T-helper 1 cell (primary cell): ENCODE data around the gene NT5DC1.
"Not testable (repeated sequence)": the region's sequence is repeated elsewhere in the genome, so short reads cannot be mapped to it uniquely, and the experiment has no call there.

Experiments
- DNase-seq, 5 donors: peaks; one replicate each; pipeline ENCODE4 v3.0.0-alpha.2; 2012 to 2020

The NT5DC1 gene

GRCh38 chr6:116280161-116280932, 179.7 kb downstream of the NT5DC1 start:
- no peak for DNase-seq

- no peak for DNase-seq
Measured at GRCh38 chr6:116280933-116281316, 180.3 kb downstream of the NT5DC1 start.

- DNase-seq = no peak
Measured at GRCh38 chr6:116282698-116283097, 182.0 kb downstream of the NT5DC1 start.

- DNase-seq = no peak
Measured at GRCh38 chr6:116283191-116283590, 182.5 kb downstream of the NT5DC1 start.

- not testable (repeated sequence) for DNase-seq
Measured at GRCh38 chr6:116284984-116285383, 184.3 kb downstream of the NT5DC1 start.

GRCh38 chr6:116286773-116287358, 186.2 kb downstream of the NT5DC1 start:
- DNase-seq = peak in 1 of 5 donors; percentile 11

GRCh38 chr6:116287689-116288282, 187.1 kb downstream of the NT5DC1 start:
- DNase-seq = peak in 1 of 5 donors; percentile 22

GRCh38 chr6:116289876-116290275, 189.2 kb downstream of the NT5DC1 start:
- DNase-seq = no peak

- no peak for DNase-seq
Measured at GRCh38 chr6:116290799-116291198, 190.1 kb downstream of the NT5DC1 start.

- no peak for DNase-seq
Measured at GRCh38 chr6:116291701-116292396, 191.2 kb downstream of the NT5DC1 start.

GRCh38 chr6:116292553-116292952, 191.9 kb downstream of the NT5DC1 start:
- DNase-seq = no peak

- DNase-seq = no peak
Measured at GRCh38 chr6:116298273-116298672, 197.6 kb downstream of the NT5DC1 start.

GRCh38 chr6:116298973-116299372, 198.3 kb downstream of the NT5DC1 start:
- DNase-seq = no peak
